Osteocyte (in vitro differentiated cells): ENCODE results near the gene NUAK1. TPM values are rescaled to one million over a fixed set of nuclear protein-coding genes. Genes with fewer than 3 reads are reported as not detected.

Source experiments
- DNase-seq: peaks from one replicate; pipeline ENCODE4 v3.0.0; 2021; ENCODE audit warnings: mixed read lengths; ENCODE audit not compliant: unreplicated experiment; ENCODE audit errors: extremely low spot score
- H3K27ac Mint-ChIP-seq: one replicate; pipeline ENCODE4 v1.8.0; 2021; ENCODE audit warnings: mild to moderate bottlenecking, mixed read lengths; ENCODE audit not compliant: unreplicated experiment
- H3K27me3 Mint-ChIP-seq: one replicate; pipeline ENCODE4 v1.8.0; 2021; ENCODE audit warnings: mixed read lengths; ENCODE audit not compliant: unreplicated experiment
- H3K36me3 Mint-ChIP-seq: one replicate; pipeline ENCODE4 v1.8.0; 2021; ENCODE audit warnings: mixed read lengths; ENCODE audit not compliant: unreplicated experiment
- H3K4me1 Mint-ChIP-seq: one replicate; pipeline ENCODE4 v1.8.0; 2021; ENCODE audit warnings: mixed read lengths; ENCODE audit not compliant: unreplicated experiment
- H3K4me3 Mint-ChIP-seq: one replicate; pipeline ENCODE4 v1.8.0; 2021; ENCODE audit warnings: mild to moderate bottlenecking, moderate library complexity, mixed read lengths; ENCODE audit not compliant: unreplicated experiment
- H3K9me3 Mint-ChIP-seq: one replicate; pipeline ENCODE4 v1.8.0; 2021; ENCODE audit warnings: mixed read lengths; ENCODE audit not compliant: unreplicated experiment
- CTCF ChIP-seq: fragments of 200-600 bp; sonication (generic); IDR thresholded peaks from 2 replicates; pipeline ENCODE4 v1.5.0; 2021; ENCODE audit warnings: antibody characterized with exemption, mild to moderate bottlenecking, moderate library complexity
- total RNA-seq: library from RNA; stranded (reverse); gene quantifications from 2 replicates; pipeline ENCODE4 v1.2.1, GENCODE V29; 2021

Gene NUAK1
- total RNA-seq, 1 donor from 2014 or later, result 21.1 TPM

- no peaks in the 10 kb centered on the region for H3K36me3 Mint-ChIP-seq
- no peaks in the 10 kb centered on the region for H3K27me3 Mint-ChIP-seq
- H3K4me1 Mint-ChIP-seq, result peaks cover 15% of the 10 kb centered on the region
- no peak overlapping the region for H3K27ac Mint-ChIP-seq
- H3K4me3 Mint-ChIP-seq, result no peak overlapping the region
- no peak for DNase-seq
- H3K9me3 Mint-ChIP-seq, result no peaks in the 10 kb centered on the region
- no peak for TF ChIP-seq CTCF
Observed at GRCh38 chr12:106046947-106047346, 91.8 kb downstream of the NUAK1 start.

- Mint-ChIP-seq H3K27ac (no peak overlapping the region), H3K9me3 (no peaks in the 10 kb centered on the region), H3K4me3 (no peak overlapping the region), H3K27me3 (no peaks in the 10 kb centered on the region), H3K36me3 (no peaks in the 10 kb centered on the region), H3K4me1 (peaks cover 9% of the 10 kb centered on the region)
- no peak for DNase-seq
- no peak for TF ChIP-seq CTCF
Observed at GRCh38 chr12:106046301-106046846, 92.4 kb downstream of the NUAK1 start.

- no peaks in the 10 kb centered on the region for H3K36me3 Mint-ChIP-seq
- no peaks in the 10 kb centered on the region for H3K27me3 Mint-ChIP-seq
- DNase-seq, result no peak
- TF ChIP-seq CTCF, result no peak
- H3K9me3 Mint-ChIP-seq, result no peaks in the 10 kb centered on the region
- no peak overlapping the region for H3K4me3 Mint-ChIP-seq
- H3K27ac Mint-ChIP-seq, result no peak overlapping the region
- H3K4me1 Mint-ChIP-seq, result peaks cover 6% of the 10 kb centered on the region
Observed at GRCh38 chr12:106045251-106045674, 93.5 kb downstream of the NUAK1 start.

- H3K9me3 Mint-ChIP-seq, result no peaks in the 10 kb centered on the region
- DNase-seq, result no peak
- no peak overlapping the region for H3K27ac Mint-ChIP-seq
- no peaks in the 10 kb centered on the region for H3K36me3 Mint-ChIP-seq
- H3K4me1 Mint-ChIP-seq, result peaks cover 6% of the 10 kb centered on the region
- TF ChIP-seq CTCF, result no peak
- no peaks in the 10 kb centered on the region for H3K27me3 Mint-ChIP-seq
- H3K4me3 Mint-ChIP-seq, result no peak overlapping the region
Observed at GRCh38 chr12:106044773-106045172, 94.0 kb downstream of the NUAK1 start.

GRCh38 chr12:106042037-106042436 is 96.7 kb downstream of the NUAK1 start:
- TF ChIP-seq CTCF, result no peak
- H3K27ac Mint-ChIP-seq, result no peak overlapping the region
- H3K36me3 Mint-ChIP-seq, result no peaks in the 10 kb centered on the region
- no peak for DNase-seq
- H3K9me3 Mint-ChIP-seq, result no peaks in the 10 kb centered on the region
- no peaks in the 10 kb centered on the region for H3K27me3 Mint-ChIP-seq
- no peak overlapping the region for H3K4me3 Mint-ChIP-seq
- H3K4me1 Mint-ChIP-seq, result peaks cover 7% of the 10 kb centered on the region
